NK-92 (cell line): ENCODE measurements around the gene OR56B1.

Source experiments
- DNase-seq: peaks from one replicate; lab custom pipeline; 2025; ENCODE audit not compliant: unreplicated experiment; lab: John Stamatoyannopoulos, UW

OR56B1 gene

GRCh38 chr11:5726351-5726750 is 9.9 kb upstream of the OR56B1 start:
- no peak for DNase-seq

GRCh38 chr11:5727691-5728090 is 8.6 kb upstream of the OR56B1 start:
- no peak for DNase-seq

- DNase-seq: no peak
These were observed 843 bp downstream of the OR56B1 start for GRCh38 chr11:5737091-5737490.

GRCh38 chr11:5737670-5738392 is 1.6 kb downstream of the OR56B1 start:
- no peak for DNase-seq

- no peak for DNase-seq
These were observed 2.2 kb downstream of the OR56B1 start for GRCh38 chr11:5738431-5738830.

- DNase-seq: no peak
These were observed 10.4 kb downstream of the OR56B1 start for GRCh38 chr11:5746614-5747013.

GRCh38 chr11:5749836-5750235 is 13.6 kb downstream of the OR56B1 start:
- no peak for DNase-seq

- DNase-seq: no peak
These were observed 17.7 kb downstream of the OR56B1 start, which contains the start of gene OR52N4 for GRCh38 chr11:5753943-5754342. TSS of gene OR52N4 (plus strand) at chr11:5754243. CDS start at chr11:5754741, 498 bp downstream.

GRCh38 chr11:5767056-5767455 is 30.8 kb downstream of the OR56B1 start:
- DNase-seq: no peak

- no peak for DNase-seq
These were observed 47.0 kb downstream of the OR56B1 start, which contains the start of gene OR52N5 for GRCh38 chr11:5783255-5783654. TSS of gene OR52N5 (minus strand) at chr11:5783355. CDS start at chr11:5778634, 4,721 bp downstream.
